ENCODE results near the gene MDFI. TPM values are rescaled to one million over a fixed set of nuclear protein-coding genes. Genes with fewer than 3 reads are reported as not detected.

MDFI gene
- polyA plus RNA-seq, 1 donor from 2014 or later = 42.5 TPM

DNA sequence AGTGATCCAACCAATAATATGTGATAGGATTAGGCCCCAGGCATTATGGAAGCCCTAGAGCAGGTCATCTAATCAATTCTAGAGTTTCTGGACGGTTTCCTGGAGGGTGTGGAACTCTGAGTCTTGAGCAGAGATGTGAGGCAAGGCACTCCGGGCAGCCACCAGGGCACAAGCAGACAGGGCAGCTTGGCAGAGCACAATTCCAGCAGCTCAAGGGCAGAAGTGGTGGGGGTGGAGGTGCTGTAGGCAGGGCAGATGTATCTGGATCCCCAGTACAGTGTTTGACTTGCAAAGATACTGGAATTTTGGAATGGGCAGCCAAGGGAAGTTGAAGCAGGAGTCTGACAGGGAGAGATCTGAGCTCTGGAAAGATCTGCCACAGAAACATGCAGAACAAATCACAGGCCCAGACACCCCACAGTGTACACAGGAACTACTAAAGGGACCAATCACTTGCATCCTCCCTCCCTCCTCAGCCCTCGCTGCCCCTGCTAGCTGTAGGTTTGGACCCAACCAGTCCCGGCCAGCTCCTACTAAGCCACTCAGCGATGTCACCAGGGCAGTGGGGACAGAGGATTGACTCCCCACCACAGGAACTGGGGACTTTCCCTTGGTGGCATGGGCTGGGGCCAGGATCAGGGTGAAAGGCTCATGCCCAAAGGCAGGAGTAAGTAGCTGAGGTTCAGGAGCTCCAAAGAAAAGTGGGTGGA lies 50.1 kb downstream of the MDFI start:
- Histone ChIP-seq H3K9me2 (ENCODE audit: insufficient read depth, low read length) (no peaks in the 10 kb centered on the region), H3K4me2 (ENCODE audit: low read length) (no peak overlapping the region), H3K36me3 (ENCODE audit: insufficient read depth, low read length) (no peaks in the 10 kb centered on the region), H3F3A (ENCODE audit: insufficient read depth, low read length, poor library complexity, severe bottlenecking) (no peaks in the 10 kb centered on the region), H3K9ac (ENCODE audit: low read length) (no peak overlapping the region), H3K4me3 (ENCODE audit: low read length) (no peak overlapping the region), H3K27me3 (ENCODE audit: insufficient read depth, low read depth, low read length) (no peaks in the 10 kb centered on the region), H3K27ac (ENCODE audit: low read length) (no peak overlapping the region), H4K20me1 (ENCODE audit: insufficient read depth) (no peaks in the 10 kb centered on the region), H3K79me2 (replicated peaks; ENCODE audit: insufficient read depth, low read length) (no peaks in the 10 kb centered on the region), H2AFZ (ENCODE audit: low read depth, low read length) (no peak overlapping the region), H3K9me3 (ENCODE audit: low read length) (no peaks in the 10 kb centered on the region)
- TF ChIP-seq, protein P1, sequence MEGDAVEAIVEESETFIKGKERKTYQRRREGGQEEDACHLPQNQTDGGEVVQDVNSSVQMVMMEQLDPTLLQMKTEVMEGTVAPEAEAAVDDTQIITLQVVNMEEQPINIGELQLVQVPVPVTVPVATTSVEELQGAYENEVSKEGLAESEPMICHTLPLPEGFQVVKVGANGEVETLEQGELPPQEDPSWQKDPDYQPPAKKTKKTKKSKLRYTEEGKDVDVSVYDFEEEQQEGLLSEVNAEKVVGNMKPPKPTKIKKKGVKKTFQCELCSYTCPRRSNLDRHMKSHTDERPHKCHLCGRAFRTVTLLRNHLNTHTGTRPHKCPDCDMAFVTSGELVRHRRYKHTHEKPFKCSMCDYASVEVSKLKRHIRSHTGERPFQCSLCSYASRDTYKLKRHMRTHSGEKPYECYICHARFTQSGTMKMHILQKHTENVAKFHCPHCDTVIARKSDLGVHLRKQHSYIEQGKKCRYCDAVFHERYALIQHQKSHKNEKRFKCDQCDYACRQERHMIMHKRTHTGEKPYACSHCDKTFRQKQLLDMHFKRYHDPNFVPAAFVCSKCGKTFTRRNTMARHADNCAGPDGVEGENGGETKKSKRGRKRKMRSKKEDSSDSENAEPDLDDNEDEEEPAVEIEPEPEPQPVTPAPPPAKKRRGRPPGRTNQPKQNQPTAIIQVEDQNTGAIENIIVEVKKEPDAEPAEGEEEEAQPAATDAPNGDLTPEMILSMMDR (IDR thresholded peaks at IDR 0.05; ENCODE audit: poor library complexity, severe bottlenecking) = no peak
- TF ChIP-seq, protein P2, sequence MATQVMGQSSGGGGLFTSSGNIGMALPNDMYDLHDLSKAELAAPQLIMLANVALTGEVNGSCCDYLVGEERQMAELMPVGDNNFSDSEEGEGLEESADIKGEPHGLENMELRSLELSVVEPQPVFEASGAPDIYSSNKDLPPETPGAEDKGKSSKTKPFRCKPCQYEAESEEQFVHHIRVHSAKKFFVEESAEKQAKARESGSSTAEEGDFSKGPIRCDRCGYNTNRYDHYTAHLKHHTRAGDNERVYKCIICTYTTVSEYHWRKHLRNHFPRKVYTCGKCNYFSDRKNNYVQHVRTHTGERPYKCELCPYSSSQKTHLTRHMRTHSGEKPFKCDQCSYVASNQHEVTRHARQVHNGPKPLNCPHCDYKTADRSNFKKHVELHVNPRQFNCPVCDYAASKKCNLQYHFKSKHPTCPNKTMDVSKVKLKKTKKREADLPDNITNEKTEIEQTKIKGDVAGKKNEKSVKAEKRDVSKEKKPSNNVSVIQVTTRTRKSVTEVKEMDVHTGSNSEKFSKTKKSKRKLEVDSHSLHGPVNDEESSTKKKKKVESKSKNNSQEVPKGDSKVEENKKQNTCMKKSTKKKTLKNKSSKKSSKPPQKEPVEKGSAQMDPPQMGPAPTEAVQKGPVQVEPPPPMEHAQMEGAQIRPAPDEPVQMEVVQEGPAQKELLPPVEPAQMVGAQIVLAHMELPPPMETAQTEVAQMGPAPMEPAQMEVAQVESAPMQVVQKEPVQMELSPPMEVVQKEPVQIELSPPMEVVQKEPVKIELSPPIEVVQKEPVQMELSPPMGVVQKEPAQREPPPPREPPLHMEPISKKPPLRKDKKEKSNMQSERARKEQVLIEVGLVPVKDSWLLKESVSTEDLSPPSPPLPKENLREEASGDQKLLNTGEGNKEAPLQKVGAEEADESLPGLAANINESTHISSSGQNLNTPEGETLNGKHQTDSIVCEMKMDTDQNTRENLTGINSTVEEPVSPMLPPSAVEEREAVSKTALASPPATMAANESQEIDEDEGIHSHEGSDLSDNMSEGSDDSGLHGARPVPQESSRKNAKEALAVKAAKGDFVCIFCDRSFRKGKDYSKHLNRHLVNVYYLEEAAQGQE (IDR thresholded peaks at IDR 0.05; ENCODE audit: borderline replicate concordance) = no peak
- TF ChIP-seq EZH2 (IDR thresholded peaks at IDR 0.05; ENCODE audit: borderline replicate concordance, insufficient read depth, low read length, poor library complexity, severe bottlenecking) (no peak), POLR2AphosphoS5 (IDR thresholded peaks at IDR 0.05) (no peak), MXI1 (conservative IDR thresholded peaks at IDR 0.05; ENCODE audit: poor library complexity, severe bottlenecking) (no peak), SMC3 (conservative IDR thresholded peaks at IDR 0.05; ENCODE audit: poor library complexity) (no peak), RAD21 (conservative IDR thresholded peaks at IDR 0.05) (no peak), EP300 (conservative IDR thresholded peaks at IDR 0.05; ENCODE audit: poor library complexity, severe bottlenecking) (no peak), TAF1 (IDR thresholded peaks at IDR 0.05; ENCODE audit: low read depth) (no peak)

DNA sequence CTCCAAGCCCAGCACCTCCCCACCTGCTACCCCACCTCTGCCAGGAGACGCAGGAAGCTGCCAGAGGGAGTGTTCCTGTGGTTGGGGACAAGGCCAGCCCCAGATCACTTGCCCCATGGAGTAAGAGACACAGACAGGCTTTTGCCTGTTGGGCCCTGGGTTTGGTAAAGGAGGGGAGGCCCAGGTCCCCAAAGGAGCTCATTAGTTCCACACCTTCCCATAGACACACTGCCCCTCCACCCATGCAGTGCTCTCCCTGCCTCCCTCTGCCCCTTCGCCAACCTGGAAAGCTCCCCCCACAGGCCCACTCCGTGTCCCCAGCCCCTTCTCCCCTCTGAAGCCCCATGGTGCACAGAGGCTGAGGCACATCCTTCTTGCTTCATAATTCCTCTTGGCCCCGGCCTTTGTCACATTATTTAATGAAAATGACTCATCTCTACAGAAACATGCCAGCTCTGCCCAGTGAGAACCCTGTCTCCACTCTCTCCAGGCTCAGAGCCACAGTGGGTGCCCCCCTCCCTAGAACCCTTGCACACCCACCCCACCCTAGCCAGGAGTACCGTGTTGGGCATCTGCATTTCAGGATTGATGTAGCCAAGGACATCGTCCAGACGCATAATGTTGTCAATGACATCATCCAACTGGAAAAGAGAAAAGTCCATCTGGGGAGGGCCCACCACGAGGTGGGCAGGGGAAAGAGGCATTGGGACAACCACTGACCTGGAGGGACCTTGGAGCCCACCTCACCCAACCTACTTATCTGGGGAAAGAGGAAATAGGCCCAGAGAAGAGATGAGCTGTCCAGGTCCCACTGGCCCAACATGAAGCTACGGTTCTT lies 51.1 kb downstream of the MDFI start:
- Histone ChIP-seq H3K9ac (ENCODE audit: low read length) (no peak overlapping the region), H4K20me1 (ENCODE audit: insufficient read depth) (no peaks in the 10 kb centered on the region), H3K9me2 (ENCODE audit: insufficient read depth, low read length) (no peaks in the 10 kb centered on the region), H3K36me3 (ENCODE audit: insufficient read depth, low read length) (no peaks in the 10 kb centered on the region), H3K27ac (ENCODE audit: low read length) (no peak overlapping the region), H3K4me2 (ENCODE audit: low read length) (no peak overlapping the region), H3K4me3 (ENCODE audit: low read length) (no peak overlapping the region), H3K79me2 (replicated peaks; ENCODE audit: insufficient read depth, low read length) (no peaks in the 10 kb centered on the region), H3K9me3 (ENCODE audit: low read length) (no peaks in the 10 kb centered on the region), H3K27me3 (ENCODE audit: insufficient read depth, low read depth, low read length) (no peaks in the 10 kb centered on the region), H2AFZ (ENCODE audit: low read depth, low read length) (no peak overlapping the region), H3F3A (ENCODE audit: insufficient read depth, low read length, poor library complexity, severe bottlenecking) (no peaks in the 10 kb centered on the region)
- no peak for TF ChIP-seq EP300 (conservative IDR thresholded peaks at IDR 0.05; ENCODE audit: poor library complexity, severe bottlenecking)
- TF ChIP-seq, protein P2 (IDR thresholded peaks at IDR 0.05; ENCODE audit: borderline replicate concordance) = no peak
- TF ChIP-seq TAF1 (IDR thresholded peaks at IDR 0.05; ENCODE audit: low read depth) = no peak
- TF ChIP-seq POLR2AphosphoS5 (IDR thresholded peaks at IDR 0.05) = no peak
- no peak for TF ChIP-seq EZH2 (IDR thresholded peaks at IDR 0.05; ENCODE audit: borderline replicate concordance, insufficient read depth, low read length, poor library complexity, severe bottlenecking)
- TF ChIP-seq, protein P1 (IDR thresholded peaks at IDR 0.05; ENCODE audit: poor library complexity, severe bottlenecking) = no peak
- no peak for TF ChIP-seq SMC3 (conservative IDR thresholded peaks at IDR 0.05; ENCODE audit: poor library complexity)
- TF ChIP-seq RAD21 (conservative IDR thresholded peaks at IDR 0.05) = no peak
- TF ChIP-seq MXI1 (conservative IDR thresholded peaks at IDR 0.05; ENCODE audit: poor library complexity, severe bottlenecking) = no peak

All from neural cell (in vitro differentiated cells).